Natural killer cell (primary cell): ENCODE measurements around the gene R3HDM4. TPM values are rescaled to one million over a fixed set of nuclear protein-coding genes. Genes with fewer than 3 reads are reported as not detected.

Source experiments
- ATAC-seq, 3 donors: fragments of 150-1000 bp in 2 of 3; fragments of 200-7000 bp in 1 of 3; cut with Tn5 transposase; 1 replicate in 1 of 3; 2 replicates in 2 of 3; pipeline ENCODE4 v1.10.0; 2021; ENCODE audit warnings: mild to moderate bottlenecking in 2 of 3, moderate library complexity in 2 of 3
- DNase-seq, 2 donors: peaks; one replicate each; pipeline versions ENCODE4 v3.0.0 to v3.0.0-alpha.2; 2013 to 2021; ENCODE audit warnings: mixed read lengths in 1 of 2
- H3K27ac ChIP-seq: one replicate; pipeline ENCODE4 v1.5.1; 2013; ENCODE audit warnings: mild to moderate bottlenecking, low read length
- H3K27me3 ChIP-seq: one replicate; pipeline ENCODE4 v1.6.1; 2013; ENCODE audit warnings: low read length; ENCODE audit not compliant: control insufficient read depth, insufficient read depth
- H3K36me3 ChIP-seq: one replicate; pipeline ENCODE4 v1.6.1; 2013; ENCODE audit warnings: low read length; ENCODE audit not compliant: control insufficient read depth, insufficient read depth
- H3K4me1 ChIP-seq: one replicate; pipeline ENCODE4 v1.6.1; 2013; ENCODE audit warnings: low read length; ENCODE audit not compliant: control insufficient read depth, insufficient read depth
- H3K4me3 ChIP-seq: one replicate; pipeline ENCODE4 v1.5.1; 2013; ENCODE audit warnings: low read length
- H3K9me3 ChIP-seq: one replicate; pipeline ENCODE4 v1.6.1; 2013; ENCODE audit warnings: low read length; ENCODE audit not compliant: control insufficient read depth, insufficient read depth
- H3K27ac Mint-ChIP-seq, 2 donors: one replicate each; pipeline ENCODE4 v1.8.0; 2022; ENCODE audit warnings: mild to moderate bottlenecking in 2 of 2, mixed read lengths in 2 of 2, moderate library complexity in 1 of 2
- H3K27me3 Mint-ChIP-seq, 2 donors: one replicate each; pipeline ENCODE4 v1.8.0; 2022; ENCODE audit warnings: low read depth in 2 of 2, mixed read lengths in 2 of 2
- H3K36me3 Mint-ChIP-seq: one replicate; pipeline ENCODE4 v1.8.0; 2022; ENCODE audit warnings: mixed read lengths
- H3K4me1 Mint-ChIP-seq, 2 donors: one replicate each; pipeline ENCODE4 v1.8.0; 2022; ENCODE audit warnings: mixed read lengths in 2 of 2
- H3K4me3 Mint-ChIP-seq: one replicate; pipeline ENCODE4 v1.8.0; 2022; ENCODE audit warnings: mild to moderate bottlenecking, moderate library complexity, mixed read lengths
- H3K9me3 Mint-ChIP-seq, 2 donors: one replicate each; pipeline ENCODE4 v1.8.0; 2022; ENCODE audit warnings: mixed read lengths in 2 of 2
- CTCF ChIP-seq: fragments of 200-600 bp; IDR thresholded peaks from one replicate; pipeline ENCODE4 v1.8.0; 2022; ENCODE audit warnings: antibody characterized with exemption
- WGBS: methylation state at CpG from one replicate; pipeline ENCODE4 v1.1.7; 2013; ENCODE audit warnings: missing lambda C conversion rate; ENCODE audit not compliant: insufficient coverage; 5-methylcytosine and 5-hydroxymethylcytosine counted together
- intact Hi-C: fragments of 100-400 bp; cut with micrococcal nuclease; formaldehyde crosslinking; loops from one replicate; pipeline ENCODE4 v1.14.2; 2022
- total RNA-seq, 4 donors: library from RNA; stranded (reverse); fragments of 120-200 nt in 1 of 4; gene quantifications; one replicate each; pipeline versions ENCODE4 v1.2.3 to v1.2.4, GENCODE V29; 2013 to 2022

Gene R3HDM4
- total RNA-seq, 3 donors from 2014 or later (not counting 1 experiment from before 2014, with no cell fraction given), result 88.7 to 106 (median 97.8) TPM

- Mint-ChIP-seq H3K27ac (no peak overlapping the region), H3K27me3 (no peaks in the 10 kb centered on the region), H3K4me1 (no peaks in the 10 kb centered on the region), H3K9me3 (no peaks in the 10 kb centered on the region), H3K36me3 (no peaks in the 10 kb centered on the region), H3K4me3 (no peak overlapping the region)
- H3K4me1 ChIP-seq, result peaks cover 31% of the 10 kb centered on the region
- no peak overlapping the region for H3K4me3 ChIP-seq
- intact Hi-C loops, result no loop called here
- WGBS, result 97% methylated on average over 51 of the region's 51 CpGs
- H3K27me3 ChIP-seq, result no peaks in the 10 kb centered on the region
- no peaks in the 10 kb centered on the region for H3K9me3 ChIP-seq
- ATAC-seq (no peak), DNase-seq (no peak)
- H3K36me3 ChIP-seq, result peaks cover 60% of the 10 kb centered on the region
- no peak overlapping the region for H3K27ac ChIP-seq
- TF ChIP-seq CTCF, result no peak
Observed at GRCh38 chr19:884420-885211, 28.4 kb downstream of the R3HDM4 start.

GRCh38 chr19:883661-884211 lies 29.3 kb downstream of the R3HDM4 start:
- Histone ChIP-seq H3K27me3 (no peaks in the 10 kb centered on the region), H3K4me1 (peaks cover 22% of the 10 kb centered on the region), H3K9me3 (no peaks in the 10 kb centered on the region), H3K36me3 (peaks cover 58% of the 10 kb centered on the region), H3K4me3 (no peak overlapping the region), H3K27ac (no peak overlapping the region)
- Mint-ChIP-seq H3K4me3 (no peak overlapping the region), H3K9me3 (no peaks in the 10 kb centered on the region), H3K4me1 (no peaks in the 10 kb centered on the region), H3K27ac (no peak overlapping the region), H3K27me3 (no peaks in the 10 kb centered on the region), H3K36me3 (no peaks in the 10 kb centered on the region)
- no peak for DNase-seq
- intact Hi-C loops, result no loop called here
- TF ChIP-seq CTCF, result no peak
- no peak for ATAC-seq
- 95% methylated on average over 22 of the region's 22 CpGs for WGBS

GRCh38 chr19:882871-883497 lies 30.0 kb downstream of the R3HDM4 start:
- Histone ChIP-seq H3K36me3 (peaks cover 57% of the 10 kb centered on the region), H3K9me3 (no peaks in the 10 kb centered on the region), H3K27me3 (no peaks in the 10 kb centered on the region), H3K27ac (no peak overlapping the region), H3K4me1 (peaks cover 16% of the 10 kb centered on the region), H3K4me3 (no peak overlapping the region)
- DNase-seq (no peak), ATAC-seq (no peak)
- H3K36me3 Mint-ChIP-seq, result no peaks in the 10 kb centered on the region
- no peaks in the 10 kb centered on the region for H3K9me3 Mint-ChIP-seq
- no peaks in the 10 kb centered on the region for H3K4me1 Mint-ChIP-seq
- H3K4me3 Mint-ChIP-seq, result no peak overlapping the region
- 96% methylated on average over 20 of the region's 30 CpGs for WGBS
- H3K27ac Mint-ChIP-seq, result no peak overlapping the region
- no peak for TF ChIP-seq CTCF
- intact Hi-C loops, result no loop called here
- H3K27me3 Mint-ChIP-seq, result no peaks in the 10 kb centered on the region
